Breast epithelium (tissue), 4 donors: Measurements from ENCODE around the gene WNK2. TPM values are rescaled to one million over a fixed set of nuclear protein-coding genes. Genes with fewer than 3 reads are reported as not detected.

ENCODE experiments used
- DNase-seq, 2 donors: peaks; one replicate each; pipeline ENCODE4 v3.0.0-alpha.2; 2019; ENCODE audit warnings: low spot score in 2 of 2
- H3K27ac ChIP-seq, 2 donors: fragments of 200-600 bp; sonication (generic) in 1 of 2; one replicate each; pipeline ENCODE4 v1.5.1; 2016 to 2019; ENCODE audit warnings: mild to moderate bottlenecking in 1 of 2
- H3K27me3 ChIP-seq, 2 donors: fragments of 200-600 bp; sonication (generic) in 1 of 2; one replicate each; pipeline versions ENCODE4 v1.5.1 to v1.6.0; 2017 to 2019; ENCODE audit warnings: control low read depth in 1 of 2, mild to moderate bottlenecking in 1 of 2
- H3K36me3 ChIP-seq: fragments of 200-600 bp; one replicate; pipeline ENCODE4 v1.5.1; 2019
- H3K4me1 ChIP-seq, 2 donors: fragments of 200-600 bp; sonication (generic); one replicate each; pipeline ENCODE4 v1.5.1; 2016 to 2019; ENCODE audit warnings: control low read depth in 1 of 2
- H3K4me3 ChIP-seq, 3 donors: fragments of 200-600 bp; sonication (generic); 1 replicate in 2 of 3; 2 replicates in 1 of 3; pipeline ENCODE4 v1.5.1; 2016 to 2019; ENCODE audit warnings: mild to moderate bottlenecking in 3 of 3, moderate library complexity in 2 of 3
- H3K9me3 ChIP-seq, 2 donors: fragments of 200-600 bp; sonication (generic) in 1 of 2; one replicate each; pipeline ENCODE4 v1.5.1; 2016 to 2019; ENCODE audit warnings: control low read depth in 1 of 2
- POLR2A ChIP-seq: fragments of 450-650 bp; IDR thresholded peaks from one replicate; pipeline ENCODE4 v1.6.1; 2016; ENCODE audit warnings: antibody characterized with exemption, mild to moderate bottlenecking, moderate library complexity
- POLR2AphosphoS5 ChIP-seq, 3 donors: sonication (generic); formaldehyde crosslinking; IDR thresholded peaks; one replicate each; pipeline ENCODE4 v1.6.1; 2017; ENCODE audit warnings: antibody characterized with exemption in 3 of 3
- intact Hi-C: fragments of 100-400 bp; cut with DNase I; formaldehyde crosslinking; loops from one replicate; pipeline ENCODE4 v1.15.1; 2023; ENCODE audit warnings: low total_unique reads
- total RNA-seq, 3 donors: library from RNA; depleted of rRNA; stranded (reverse); fragments of >200 nt; gene quantifications; one replicate each; pipeline ENCODE4 v1.1.0, GENCODE V29; 2016
- TF ChIP-seq, protein P1 (sequence below), 3 donors: fragments of 450-650 bp; IDR thresholded peaks; one replicate each; pipeline ENCODE4 v1.5.1; 2016 to 2017; ENCODE audit warnings: antibody characterized with exemption in 3 of 3, mild to moderate bottlenecking in 3 of 3, moderate library complexity in 3 of 3

The WNK2 gene
- total RNA-seq, 3 donors from 2014 or later, result 9.1 to 28.5 TPM; not detected in 1

DNA sequence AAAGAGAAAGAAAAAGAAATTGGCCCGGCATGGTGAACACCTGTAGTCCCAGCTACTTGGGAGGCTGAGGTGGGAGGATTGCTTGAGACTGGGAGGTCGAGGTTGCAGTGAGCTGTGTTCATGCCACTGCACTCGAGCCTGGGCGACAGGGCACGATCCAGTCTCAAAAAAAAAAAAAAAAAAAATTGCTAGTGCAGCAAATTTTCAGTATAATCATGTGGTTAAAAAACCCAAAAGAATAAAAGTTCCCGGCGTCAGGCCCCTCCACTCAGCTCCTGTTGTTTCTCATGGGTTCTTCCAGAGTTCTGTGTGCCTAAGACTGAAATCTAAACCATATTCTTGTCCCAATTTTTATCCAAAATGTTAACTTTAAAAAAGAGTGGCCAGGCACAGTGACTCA, 49.1 kb downstream of the WNK2 start:
- intact Hi-C loops, result no loop called here
- peaks cover 0 to 13% of the 10 kb centered on the region in 2 donors for H3K4me1 ChIP-seq
- no peaks in the 10 kb centered on the region for H3K9me3 ChIP-seq
- no peaks in the 10 kb centered on the region for H3K36me3 ChIP-seq
- no peak overlapping the region for H3K4me3 ChIP-seq
- DNase-seq, result no peak
- no peaks in the 10 kb centered on the region for H3K27me3 ChIP-seq
- TF ChIP-seq, protein P1, sequence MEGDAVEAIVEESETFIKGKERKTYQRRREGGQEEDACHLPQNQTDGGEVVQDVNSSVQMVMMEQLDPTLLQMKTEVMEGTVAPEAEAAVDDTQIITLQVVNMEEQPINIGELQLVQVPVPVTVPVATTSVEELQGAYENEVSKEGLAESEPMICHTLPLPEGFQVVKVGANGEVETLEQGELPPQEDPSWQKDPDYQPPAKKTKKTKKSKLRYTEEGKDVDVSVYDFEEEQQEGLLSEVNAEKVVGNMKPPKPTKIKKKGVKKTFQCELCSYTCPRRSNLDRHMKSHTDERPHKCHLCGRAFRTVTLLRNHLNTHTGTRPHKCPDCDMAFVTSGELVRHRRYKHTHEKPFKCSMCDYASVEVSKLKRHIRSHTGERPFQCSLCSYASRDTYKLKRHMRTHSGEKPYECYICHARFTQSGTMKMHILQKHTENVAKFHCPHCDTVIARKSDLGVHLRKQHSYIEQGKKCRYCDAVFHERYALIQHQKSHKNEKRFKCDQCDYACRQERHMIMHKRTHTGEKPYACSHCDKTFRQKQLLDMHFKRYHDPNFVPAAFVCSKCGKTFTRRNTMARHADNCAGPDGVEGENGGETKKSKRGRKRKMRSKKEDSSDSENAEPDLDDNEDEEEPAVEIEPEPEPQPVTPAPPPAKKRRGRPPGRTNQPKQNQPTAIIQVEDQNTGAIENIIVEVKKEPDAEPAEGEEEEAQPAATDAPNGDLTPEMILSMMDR (IDR thresholded peaks at IDR 0.05), result no peak
- TF ChIP-seq POLR2A (no peak), POLR2AphosphoS5 (IDR thresholded peaks at IDR 0.05) (no peak)
- H3K27ac ChIP-seq, result no peak overlapping the region

GRCh38 chr9:93234600-93234999, 50.7 kb downstream of the WNK2 start:
- Histone ChIP-seq H3K4me1 (peaks cover 0 to 13% of the 10 kb centered on the region in 2 donors), H3K27ac (no peak overlapping the region), H3K4me3 (no peak overlapping the region), H3K36me3 (no peaks in the 10 kb centered on the region), H3K27me3 (no peaks in the 10 kb centered on the region), H3K9me3 (no peaks in the 10 kb centered on the region)
- TF ChIP-seq POLR2AphosphoS5 (IDR thresholded peaks at IDR 0.05), result no peak
- no peak for TF ChIP-seq POLR2A
- TF ChIP-seq, protein P1 (IDR thresholded peaks at IDR 0.05), result no peak
- DNase-seq, result no peak
- intact Hi-C loops, result no loop called here

GRCh38 chr9:93235300-93235960, 51.5 kb downstream of the WNK2 start:
- no peaks in the 10 kb centered on the region for H3K27me3 ChIP-seq
- H3K27ac ChIP-seq, result no peak overlapping the region
- H3K4me3 ChIP-seq, result no peak overlapping the region
- no peaks in the 10 kb centered on the region for H3K9me3 ChIP-seq
- no peaks in the 10 kb centered on the region for H3K36me3 ChIP-seq
- no peak for DNase-seq
- intact Hi-C loops, result no loop called here
- no peak for TF ChIP-seq POLR2A
- no peak for TF ChIP-seq POLR2AphosphoS5 (IDR thresholded peaks at IDR 0.05)
- TF ChIP-seq, protein P1 (IDR thresholded peaks at IDR 0.05), result no peak
- peaks cover 0 to 13% of the 10 kb centered on the region in 2 donors for H3K4me1 ChIP-seq

- no peaks in the 10 kb centered on the region for H3K36me3 ChIP-seq
- TF ChIP-seq POLR2A (no peak), POLR2AphosphoS5 (IDR thresholded peaks at IDR 0.05) (no peak)
- TF ChIP-seq, protein P1 (IDR thresholded peaks at IDR 0.05), result no peak
- intact Hi-C loops, result no loop called here
- no peak for DNase-seq
- peaks cover 0 to 6% of the 10 kb centered on the region in 2 donors for H3K4me1 ChIP-seq
- H3K9me3 ChIP-seq, result no peaks in the 10 kb centered on the region
- H3K27ac ChIP-seq, result no peak overlapping the region
- H3K4me3 ChIP-seq, result no peak overlapping the region
- H3K27me3 ChIP-seq, result no peaks in the 10 kb centered on the region
Observed at GRCh38 chr9:93236541-93237206, 52.7 kb downstream of the WNK2 start.

DNA sequence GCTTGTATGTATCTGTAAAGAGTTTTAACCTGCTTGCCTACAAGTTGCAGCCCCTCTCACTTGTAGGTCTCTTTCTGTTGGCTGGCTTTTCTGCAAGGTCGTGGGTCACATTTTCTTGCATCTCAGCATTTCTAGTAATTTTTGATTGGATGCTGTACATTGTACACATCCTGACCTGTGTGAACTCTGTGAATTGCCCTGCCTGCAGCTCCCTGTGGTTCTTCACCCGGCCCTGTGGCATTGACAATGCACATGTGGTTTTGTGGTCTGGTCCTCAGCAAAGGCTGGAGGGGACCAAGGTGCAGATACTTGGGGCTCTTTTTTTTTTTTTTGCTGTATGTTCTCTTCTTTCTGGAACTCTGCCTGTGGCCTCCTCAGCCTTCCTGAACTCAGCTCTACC, 53.6 kb downstream of the WNK2 start:
- Histone ChIP-seq H3K36me3 (no peaks in the 10 kb centered on the region), H3K4me3 (no peak overlapping the region), H3K27ac (no peak overlapping the region), H3K27me3 (no peaks in the 10 kb centered on the region), H3K4me1 (no peaks in the 10 kb centered on the region), H3K9me3 (no peaks in the 10 kb centered on the region)
- TF ChIP-seq POLR2A (no peak), POLR2AphosphoS5 (IDR thresholded peaks at IDR 0.05) (no peak)
- TF ChIP-seq, protein P1 (IDR thresholded peaks at IDR 0.05), result no peak
- no peak for DNase-seq
- intact Hi-C loops, result no loop called here
